IPS DF 6.9 (cell line): ENCODE results near the gene DYRK1B.

Experiments
- DNase-seq: peaks from one replicate; pipeline ENCODE4 v3.0.0-alpha.2; 2013; ENCODE audit warnings: low read depth, low spot score
- H3K27ac ChIP-seq: one replicate; pipeline ENCODE4 v1.5.1; 2013; ENCODE audit warnings: low read length, control low read depth
- H3K27me3 ChIP-seq: 2 replicates; pipeline ENCODE4 v1.6.1; 2013; ENCODE audit warnings: mild to moderate bottlenecking, low read length; ENCODE audit not compliant: control insufficient read depth, insufficient read depth
- H3K36me3 ChIP-seq: 2 replicates; pipeline ENCODE4 v1.6.1; 2013; ENCODE audit warnings: low read length; ENCODE audit not compliant: control insufficient read depth, insufficient read depth
- H3K4me1 ChIP-seq: 2 replicates; pipeline ENCODE4 v1.6.1; 2013; ENCODE audit warnings: low read length; ENCODE audit not compliant: control insufficient read depth, insufficient read depth
- H3K4me3 ChIP-seq: 2 replicates; pipeline ENCODE4 v1.5.1; 2013; ENCODE audit warnings: mild to moderate bottlenecking, low read length
- H3K9me3 ChIP-seq: 2 replicates; pipeline ENCODE4 v1.6.1; 2013; ENCODE audit warnings: low read length, inconsistent platforms; ENCODE audit not compliant: control insufficient read depth, insufficient read depth
- WGBS: extraction: QIAGEN DNeasy Blood & Tissue Kit; methylation state at CpG from one replicate; pipeline ENCODE4 v1.1.7; 2013; ENCODE audit warnings: mixed read lengths, missing lambda C conversion rate; ENCODE audit not compliant: insufficient read length, insufficient coverage; 5-methylcytosine and 5-hydroxymethylcytosine counted together

DYRK1B gene

DNA sequence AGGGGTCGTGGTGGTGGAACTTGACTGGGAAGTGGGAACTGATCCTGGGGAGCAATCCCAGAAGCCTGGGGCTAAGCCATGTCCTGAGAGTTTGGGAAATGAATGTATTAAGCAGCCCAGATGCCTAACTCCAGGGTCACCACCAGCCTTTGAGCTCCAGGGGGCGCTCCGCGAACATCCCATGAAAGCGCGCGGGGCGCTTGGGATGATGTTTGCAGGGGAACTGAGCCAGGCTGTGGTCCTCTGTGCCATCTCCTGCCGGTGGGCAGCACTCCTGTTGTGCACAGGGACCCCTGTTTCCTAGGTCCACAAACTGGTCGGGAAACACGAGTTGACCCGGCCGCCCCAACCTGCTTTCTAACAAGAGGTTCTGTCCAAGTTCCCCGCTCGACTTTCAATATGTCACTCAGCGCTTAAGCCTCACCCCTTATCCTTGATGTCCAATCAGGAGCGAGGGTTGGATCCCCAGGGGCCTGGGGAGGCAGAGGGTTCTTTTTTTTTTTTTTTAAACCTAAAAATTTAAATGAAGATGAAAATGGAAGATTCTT is 40.9 kb downstream of the DYRK1B start:
- Histone ChIP-seq H3K36me3 (no peaks in the 10 kb centered on the region), H3K9me3 (no peaks in the 10 kb centered on the region), H3K4me1 (no peaks in the 10 kb centered on the region; the same call in 1 of the 2 replicates), H3K27ac (no peak overlapping the region), H3K4me3 (peak overlapping the region; percentile 98; the same call in 1 of the 2 replicates), H3K27me3 (no peaks in the 10 kb centered on the region)
- DNase-seq = peak; percentile 86
- WGBS = no CpG with 5 or more reads among the region's 17 CpGs

DNA sequence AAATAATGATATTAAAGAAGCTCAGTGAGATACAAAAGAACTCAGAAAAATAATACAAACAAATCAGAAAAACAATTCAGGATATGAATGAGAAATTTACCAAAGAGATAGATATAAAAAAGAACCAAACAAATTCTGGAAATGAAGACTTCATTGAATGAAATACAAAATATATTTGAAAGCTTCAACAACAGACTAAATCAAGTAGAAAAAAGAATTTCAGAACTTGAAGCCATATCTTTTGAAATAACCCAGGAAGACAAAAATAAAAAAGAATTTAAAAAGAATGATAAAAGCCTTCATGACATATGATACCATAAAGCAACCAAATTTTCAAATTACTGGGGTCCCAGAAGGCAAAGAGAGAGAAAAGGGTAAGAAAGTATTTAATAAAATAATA is 45.7 kb downstream of the DYRK1B start:
- H3K27ac ChIP-seq = no peak overlapping the region
- no peaks in the 10 kb centered on the region for H3K4me1 ChIP-seq
- no peaks in the 10 kb centered on the region for H3K27me3 ChIP-seq
- DNase-seq = no peak
- no peak overlapping the region for H3K4me3 ChIP-seq
- no peaks in the 10 kb centered on the region for H3K36me3 ChIP-seq
- H3K9me3 ChIP-seq = no peaks in the 10 kb centered on the region

DNA sequence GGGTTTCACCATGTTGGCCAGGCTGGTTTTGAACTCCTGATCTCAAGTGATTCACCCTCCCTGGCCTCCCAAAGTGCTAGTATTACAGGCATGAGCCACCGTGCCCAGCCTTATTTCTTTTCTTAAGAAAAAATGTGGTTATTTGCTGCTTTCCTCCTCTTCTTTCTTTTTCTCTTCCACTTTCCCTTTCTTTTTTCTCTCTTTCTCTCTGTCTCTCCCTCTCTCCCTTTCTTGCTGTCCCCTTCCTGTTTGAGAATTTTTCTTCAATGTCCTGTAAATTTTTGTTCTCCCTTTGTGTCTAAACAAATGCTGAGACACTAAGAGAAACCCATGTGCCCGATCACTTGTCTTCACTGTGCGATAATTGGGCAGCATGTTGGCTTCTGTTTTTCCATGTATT is 53.1 kb downstream of the DYRK1B start:
- no peak overlapping the region for H3K4me3 ChIP-seq
- H3K27me3 ChIP-seq = no peaks in the 10 kb centered on the region
- H3K27ac ChIP-seq = no peak overlapping the region
- no peaks in the 10 kb centered on the region for H3K9me3 ChIP-seq
- WGBS = no CpG with 5 or more reads among the region's 3 CpGs
- DNase-seq = no peak
- no peaks in the 10 kb centered on the region for H3K4me1 ChIP-seq
- H3K36me3 ChIP-seq = no peaks in the 10 kb centered on the region

DNA sequence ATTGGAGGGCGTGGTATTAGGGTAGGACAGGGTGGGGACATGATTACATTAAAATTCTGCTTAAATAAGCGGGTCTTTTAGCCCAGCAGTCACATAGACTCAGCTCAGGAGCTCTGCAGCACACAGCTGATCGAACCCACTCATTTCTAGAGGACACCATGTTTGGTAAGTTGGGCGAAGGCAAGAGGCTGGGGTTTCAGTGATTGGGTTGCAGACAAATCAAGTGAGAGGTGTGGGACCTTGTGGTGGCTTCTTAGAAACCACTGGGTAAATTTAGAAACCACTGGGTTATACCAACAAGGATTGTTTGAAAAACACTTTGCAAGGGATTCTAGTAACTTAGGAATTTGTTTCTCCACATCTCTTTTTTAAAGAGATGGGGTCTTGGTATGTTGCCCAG is 55.2 kb downstream of the DYRK1B start, which contains the start of gene LEUTX:
Gene LEUTX, plus strand, starts transcription at position 92 of the 400 bp plus-strand sequence. Its CDS starts 67 bp downstream, at position 159.
- no peak within 1 kb of the TSS for H3K27ac ChIP-seq
- WGBS = no CpG with 5 or more reads among the region's 4 CpGs
- H3K27me3 ChIP-seq = no peaks in the 10 kb centered on the region
- H3K4me3 ChIP-seq = no peak within 1 kb of the TSS
- no peaks in the 10 kb centered on the region for H3K9me3 ChIP-seq
- DNase-seq = no peak
- no peaks in the 10 kb centered on the region for H3K36me3 ChIP-seq
- H3K4me1 ChIP-seq = no peaks in the 10 kb centered on the region
